Measurements from ENCODE around the gene AKNAD1.

GRCh38 chr1:108828074-108828961 lies 28.6 kb downstream of the AKNAD1 start:
- TF ChIP-seq CTCF (IDR thresholded peaks at IDR 0.05) (peak; percentile 70 to 89 (median 89)), POLR2AphosphoS5 (IDR thresholded peaks at IDR 0.05) (peak; percentile 62 to 79 (median 69))

All from breast epithelium (tissue), 3 donors.